ENCODE data around the gene SUPV3L1. TPM values are rescaled to one million over a fixed set of nuclear protein-coding genes. Genes with fewer than 3 reads are reported as not detected.

Gene SUPV3L1
- total RNA-seq, 1 experiment from 2014 or later: 38.7 TPM

DNA sequence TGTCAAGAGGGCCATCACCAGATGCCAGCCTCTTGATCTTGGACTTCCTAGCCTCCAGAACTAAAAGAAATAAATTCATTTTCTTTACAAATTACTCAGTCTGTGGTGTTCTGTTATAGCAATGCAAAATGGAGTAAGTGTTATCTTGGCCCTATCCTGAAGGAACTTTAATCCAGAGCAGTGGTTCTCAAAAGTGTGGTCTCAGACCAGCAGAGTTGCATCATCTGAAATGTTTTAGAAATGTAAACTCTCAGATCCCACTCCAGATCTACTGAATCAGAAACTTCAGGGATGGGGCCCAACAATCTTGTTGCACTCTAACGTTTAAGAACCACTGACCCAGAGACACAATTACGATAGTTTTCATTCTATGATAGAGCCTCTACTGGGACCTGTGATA is 3.2 kb upstream of the SUPV3L1 start:
- no peaks in the 10 kb centered on the region for H3K36me3 ChIP-seq (replicated peaks; ENCODE audit: control insufficient read depth, insufficient read depth, low read length)
- no peak for DNase-seq
- H3K4me3 ChIP-seq (ENCODE audit: insufficient read depth, low read depth, low read length): no peak overlapping the region
- no peaks in the 10 kb centered on the region for H3K27me3 ChIP-seq (ENCODE audit: control insufficient read depth, insufficient read depth, low read length)

- Histone ChIP-seq H3K4me3 (ENCODE audit: insufficient read depth, low read depth, low read length) (peak overlapping the region; percentile 96), H3K36me3 (replicated peaks; ENCODE audit: control insufficient read depth, insufficient read depth, low read length) (peaks cover 4% of the 10 kb centered on the region; the same call in 1 of the 2 replicates), H3K27me3 (ENCODE audit: control insufficient read depth, insufficient read depth, low read length) (no peaks in the 10 kb centered on the region)
- peak; percentile 26 for DNase-seq
Measured at GRCh38 chr10:69179089-69179742, 818 bp upstream of the SUPV3L1 start.

- Histone ChIP-seq H3K27me3 (ENCODE audit: control insufficient read depth, insufficient read depth, low read length) (no peaks in the 10 kb centered on the region), H3K36me3 (replicated peaks; ENCODE audit: control insufficient read depth, insufficient read depth, low read length) (peaks cover 4% of the 10 kb centered on the region; the same call in 1 of the 2 replicates), H3K4me3 (ENCODE audit: insufficient read depth, low read depth, low read length) (peak overlapping the region; percentile 96)
- DNase-seq: peak; percentile 30
Measured at GRCh38 chr10:69180525-69181204, 631 bp downstream of the SUPV3L1 start.

DNA sequence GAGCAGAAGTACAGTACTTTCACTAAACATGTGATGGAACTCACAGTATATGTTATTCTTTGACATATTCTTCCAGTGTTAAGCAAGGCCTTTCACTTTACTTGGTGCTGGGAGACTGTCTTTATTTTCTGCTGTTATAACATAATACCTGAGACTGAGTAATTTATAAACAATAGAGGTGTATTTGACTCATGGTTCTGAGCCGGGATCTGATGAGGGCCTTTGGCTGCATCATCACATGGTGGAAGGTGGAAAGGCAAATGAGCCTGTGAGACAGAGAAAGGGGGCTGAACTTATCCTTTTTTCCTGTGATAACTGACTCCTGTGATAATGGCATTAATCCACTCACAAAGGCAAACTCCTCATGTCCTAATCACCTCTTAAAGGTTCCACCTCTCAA is 1.4 kb downstream of the SUPV3L1 start:
- no peaks in the 10 kb centered on the region for H3K27me3 ChIP-seq (ENCODE audit: control insufficient read depth, insufficient read depth, low read length)
- DNase-seq: no peak
- H3K36me3 ChIP-seq (replicated peaks; ENCODE audit: control insufficient read depth, insufficient read depth, low read length): peaks cover 5% of the 10 kb centered on the region; the same call in 1 of the 2 replicates
- no peak overlapping the region for H3K4me3 ChIP-seq (ENCODE audit: insufficient read depth, low read depth, low read length)

- Histone ChIP-seq H3K27me3 (ENCODE audit: control insufficient read depth, insufficient read depth, low read length) (no peaks in the 10 kb centered on the region), H3K36me3 (replicated peaks; ENCODE audit: control insufficient read depth, insufficient read depth, low read length) (peaks cover 8% of the 10 kb centered on the region), H3K4me3 (ENCODE audit: insufficient read depth, low read depth, low read length) (no peak overlapping the region)
- no peak for DNase-seq
Measured at GRCh38 chr10:69182005-69182404, 2.0 kb downstream of the SUPV3L1 start.

DNA sequence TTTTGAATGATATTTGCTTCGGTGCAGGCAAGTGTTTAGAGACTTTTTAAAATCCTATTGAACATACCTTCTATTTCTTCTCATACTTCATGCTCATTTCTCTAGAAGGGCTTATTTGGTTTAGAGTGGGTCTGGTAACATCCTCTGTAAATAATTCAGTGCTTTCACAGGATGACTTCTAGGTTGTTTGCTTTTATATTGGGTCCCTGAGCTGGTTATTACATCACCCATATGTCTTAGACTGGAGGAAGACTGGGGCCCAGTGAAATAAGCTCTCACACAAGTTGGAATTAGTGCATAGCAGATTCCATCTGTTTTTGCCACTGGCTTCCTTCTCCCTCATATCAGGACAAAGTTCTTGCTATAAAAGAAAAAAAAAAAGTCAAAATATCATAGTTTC is 6.5 kb downstream of the SUPV3L1 start:
- H3K27me3 ChIP-seq (ENCODE audit: control insufficient read depth, insufficient read depth, low read length): no peaks in the 10 kb centered on the region
- no peak for DNase-seq
- H3K36me3 ChIP-seq (replicated peaks; ENCODE audit: control insufficient read depth, insufficient read depth, low read length): peaks cover 16% of the 10 kb centered on the region
- no peak overlapping the region for H3K4me3 ChIP-seq (ENCODE audit: insufficient read depth, low read depth, low read length)

DNA sequence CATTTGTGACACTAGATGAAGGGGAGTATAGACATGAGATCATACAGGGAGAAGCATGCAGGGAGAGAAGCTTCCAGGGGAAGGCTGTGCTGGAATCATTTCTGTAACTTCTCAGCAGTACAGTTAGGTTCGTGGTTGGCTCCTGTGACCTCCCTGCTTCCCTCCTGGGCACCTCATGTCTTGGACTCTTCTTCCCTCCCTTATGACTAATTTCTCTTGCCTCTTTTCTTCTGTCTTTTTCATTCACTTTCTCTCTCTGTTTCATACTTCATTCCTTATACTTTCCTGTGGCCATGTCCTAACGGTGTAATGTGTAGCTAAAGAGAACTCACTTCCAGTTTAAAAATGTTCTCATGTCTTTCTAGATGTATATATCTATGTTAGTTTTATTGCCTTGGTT is 21.0 kb downstream of the SUPV3L1 start:
- H3K4me3 ChIP-seq (ENCODE audit: insufficient read depth, low read depth, low read length): no peak overlapping the region
- no peaks in the 10 kb centered on the region for H3K27me3 ChIP-seq (ENCODE audit: control insufficient read depth, insufficient read depth, low read length)
- H3K36me3 ChIP-seq (replicated peaks; ENCODE audit: control insufficient read depth, insufficient read depth, low read length): peaks cover 20% of the 10 kb centered on the region
- no peak for DNase-seq

DNA sequence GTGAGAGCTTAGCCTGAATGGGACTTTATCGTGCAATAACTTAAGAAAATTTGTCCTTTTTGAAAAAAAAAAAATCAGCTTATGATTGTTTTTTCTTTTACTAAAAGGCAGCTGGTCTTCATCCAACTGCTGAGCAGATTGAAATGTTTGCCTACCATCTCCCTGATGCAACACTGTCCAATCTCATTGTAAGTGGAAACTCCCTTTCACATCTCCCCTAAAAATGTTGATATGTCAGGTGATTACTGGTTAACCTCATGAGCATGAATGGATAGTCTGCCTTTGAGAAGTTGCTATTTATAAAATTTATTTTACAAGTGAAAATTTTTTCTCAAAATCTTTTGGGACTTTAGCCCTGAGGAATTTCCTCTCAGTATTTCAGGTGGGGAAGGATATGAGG is 22.3 kb downstream of the SUPV3L1 start:
- no peak for DNase-seq
- Histone ChIP-seq H3K4me3 (ENCODE audit: insufficient read depth, low read depth, low read length) (no peak overlapping the region), H3K36me3 (replicated peaks; ENCODE audit: control insufficient read depth, insufficient read depth, low read length) (peaks cover 20% of the 10 kb centered on the region), H3K27me3 (ENCODE audit: control insufficient read depth, insufficient read depth, low read length) (no peaks in the 10 kb centered on the region)

- H3K36me3 ChIP-seq (replicated peaks; ENCODE audit: control insufficient read depth, insufficient read depth, low read length): peaks cover 6% of the 10 kb centered on the region
- no peak for DNase-seq
- H3K4me3 ChIP-seq (ENCODE audit: insufficient read depth, low read depth, low read length): no peak overlapping the region
- no peaks in the 10 kb centered on the region for H3K27me3 ChIP-seq (ENCODE audit: control insufficient read depth, insufficient read depth, low read length)
Measured at GRCh38 chr10:69208761-69209160, 28.7 kb downstream of the SUPV3L1 start.

DNA sequence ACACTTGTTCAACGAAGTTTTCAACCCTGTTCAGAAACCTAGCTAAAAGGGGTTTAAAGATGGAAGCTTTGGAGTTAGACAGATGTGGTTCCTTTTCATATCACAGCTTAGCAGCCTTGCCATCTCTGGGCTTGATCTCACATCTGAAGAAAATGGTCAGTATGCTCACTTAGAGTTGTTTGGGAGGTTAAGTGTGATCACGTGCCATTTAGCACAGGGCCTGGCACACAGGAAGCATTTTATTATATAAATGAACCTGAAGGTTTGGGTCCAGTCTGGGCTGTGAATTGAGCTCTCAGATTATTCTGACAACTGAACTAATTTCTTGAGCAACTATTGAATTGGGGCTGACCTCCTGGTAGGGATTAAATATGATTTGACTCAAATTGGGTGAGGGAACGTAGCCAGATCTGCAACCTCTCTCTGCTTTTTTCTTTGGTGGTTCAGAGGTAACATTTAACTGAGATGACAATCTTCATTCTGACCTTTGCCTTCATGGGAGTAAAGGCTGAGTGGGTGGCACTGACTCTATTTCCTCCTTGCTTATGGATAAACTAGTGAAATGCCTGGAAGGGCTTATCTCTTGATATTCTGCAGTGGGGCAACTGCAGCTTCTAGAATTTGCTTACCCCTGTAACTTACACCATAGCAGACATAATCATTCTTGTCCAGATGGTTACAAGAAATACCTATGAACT is 29.9 kb downstream of the SUPV3L1 start:
- H3K27me3 ChIP-seq (ENCODE audit: control insufficient read depth, insufficient read depth, low read length): no peaks in the 10 kb centered on the region
- H3K36me3 ChIP-seq (replicated peaks; ENCODE audit: control insufficient read depth, insufficient read depth, low read length): peaks cover 4% of the 10 kb centered on the region
- H3K4me3 ChIP-seq (ENCODE audit: insufficient read depth, low read depth, low read length): no peak overlapping the region
- no peak for DNase-seq

DNA sequence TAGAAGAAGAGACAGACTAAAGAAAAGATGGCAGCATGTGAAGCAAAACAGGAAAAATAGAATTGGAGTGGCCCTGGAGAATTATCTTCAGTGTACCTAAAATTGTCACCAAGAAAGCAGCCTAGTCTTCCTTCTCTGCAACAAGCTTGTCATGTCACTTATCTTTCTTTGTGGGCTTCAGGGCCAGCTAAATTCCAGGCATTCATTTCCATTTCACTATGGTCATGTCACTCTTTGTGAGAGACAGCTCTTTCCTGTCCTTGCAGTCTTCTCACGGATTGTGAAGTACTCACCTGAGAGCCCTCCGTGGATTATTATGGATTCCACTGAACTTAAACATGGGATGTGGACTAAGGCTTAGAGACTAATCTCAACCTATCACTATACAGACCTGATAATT is 31.1 kb downstream of the SUPV3L1 start:
- Histone ChIP-seq H3K36me3 (replicated peaks; ENCODE audit: control insufficient read depth, insufficient read depth, low read length) (peaks cover 1% of the 10 kb centered on the region), H3K4me3 (ENCODE audit: insufficient read depth, low read depth, low read length) (no peak overlapping the region), H3K27me3 (ENCODE audit: control insufficient read depth, insufficient read depth, low read length) (no peaks in the 10 kb centered on the region)
- DNase-seq: no peak

DNA sequence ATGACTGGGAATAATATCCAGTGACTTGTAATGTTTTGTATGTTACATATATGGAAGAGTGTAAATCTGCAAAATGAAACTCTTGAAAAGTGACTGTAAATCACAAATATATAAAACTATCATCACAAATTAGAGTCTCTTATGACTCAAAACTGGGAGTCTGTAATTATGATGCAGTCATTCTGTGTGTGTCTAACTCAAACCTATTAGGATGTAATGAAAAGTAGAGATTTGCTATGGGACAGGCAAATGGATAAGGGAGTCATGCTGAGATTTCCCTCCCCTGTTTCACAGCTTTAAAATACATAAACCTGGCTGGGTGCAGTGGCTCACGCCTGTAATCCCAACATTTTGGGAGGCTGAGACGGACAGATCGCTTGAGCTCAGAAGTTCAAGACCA is 31.5 kb downstream of the SUPV3L1 start:
- DNase-seq: no peak
- Histone ChIP-seq H3K27me3 (ENCODE audit: control insufficient read depth, insufficient read depth, low read length) (no peaks in the 10 kb centered on the region), H3K36me3 (replicated peaks; ENCODE audit: control insufficient read depth, insufficient read depth, low read length) (peaks cover 1% of the 10 kb centered on the region), H3K4me3 (ENCODE audit: insufficient read depth, low read depth, low read length) (no peak overlapping the region)

DNA sequence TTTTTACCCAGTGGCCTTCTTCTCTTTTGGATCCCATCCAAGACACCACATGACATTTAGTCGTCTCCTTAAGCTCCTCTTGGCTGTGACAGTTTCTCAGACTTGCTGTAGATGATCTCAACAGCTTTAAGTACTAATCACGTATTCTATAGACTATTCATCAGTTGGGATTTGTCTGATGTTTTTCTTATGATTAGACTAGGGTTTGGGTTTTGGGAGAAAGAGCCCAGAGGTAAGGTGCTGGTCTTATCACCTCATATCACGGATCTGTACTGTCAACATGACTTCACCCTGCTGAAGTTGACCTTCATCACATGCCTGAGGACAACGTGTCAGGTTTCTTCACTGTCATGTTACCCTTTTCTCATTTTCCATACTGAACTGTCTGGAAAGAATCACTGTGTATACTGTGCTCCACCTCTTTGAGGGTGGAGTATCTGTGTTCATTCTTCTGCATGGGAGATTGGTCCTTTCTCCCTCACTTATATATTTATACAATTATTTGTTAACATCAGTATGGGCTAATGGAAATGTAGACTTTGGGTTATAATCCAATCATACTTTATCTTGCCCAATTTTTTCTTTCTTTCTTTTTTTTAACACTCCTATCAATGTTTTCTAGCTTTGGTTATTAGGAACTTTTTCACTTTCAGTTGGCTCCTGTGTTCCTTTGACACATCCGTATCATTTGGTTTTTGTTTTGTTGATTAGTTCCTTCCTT is 33.7 kb downstream of the SUPV3L1 start:
- Histone ChIP-seq H3K4me3 (ENCODE audit: insufficient read depth, low read depth, low read length) (no peak overlapping the region), H3K27me3 (ENCODE audit: control insufficient read depth, insufficient read depth, low read length) (no peaks in the 10 kb centered on the region), H3K36me3 (replicated peaks; ENCODE audit: control insufficient read depth, insufficient read depth, low read length) (no peaks in the 10 kb centered on the region)
- DNase-seq: no peak

DNA sequence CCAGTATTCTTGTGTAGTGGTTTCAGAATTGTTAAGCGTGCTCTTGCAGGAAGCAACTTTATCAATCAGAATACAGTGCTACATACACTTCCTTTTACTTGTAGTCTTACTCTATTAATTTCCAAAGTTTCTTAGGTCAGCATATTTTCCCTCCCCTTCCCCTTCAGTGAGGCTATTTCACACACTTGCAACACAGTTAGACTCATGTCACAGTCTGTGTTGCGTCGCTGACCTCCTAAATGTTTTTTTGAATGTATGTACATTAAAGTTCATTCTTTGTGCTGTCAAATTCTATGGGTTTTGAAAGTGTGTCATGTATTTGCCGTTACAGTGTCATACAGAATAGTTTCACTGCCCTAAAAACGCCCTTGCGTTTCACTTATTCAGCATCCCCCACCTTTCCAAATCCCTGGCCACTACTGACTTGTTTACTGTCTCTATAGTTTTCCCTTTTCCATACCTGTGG is 34.7 kb downstream of the SUPV3L1 start:
- no peaks in the 10 kb centered on the region for H3K36me3 ChIP-seq (replicated peaks; ENCODE audit: control insufficient read depth, insufficient read depth, low read length)
- H3K4me3 ChIP-seq (ENCODE audit: insufficient read depth, low read depth, low read length): no peak overlapping the region
- H3K27me3 ChIP-seq (ENCODE audit: control insufficient read depth, insufficient read depth, low read length): no peaks in the 10 kb centered on the region
- DNase-seq: no peak
